Neural progenitor cell (in vitro differentiated cells): Measurements from ENCODE around the gene NSRP1.

Source experiments
- EZH2 ChIP-seq: fragments of 200-600 bp; sonication (generic); IDR thresholded peaks from 2 replicates; pipeline ENCODE4 v1.6.1; 2017; ENCODE audit warnings: antibody characterized with exemption, mild to moderate bottlenecking, moderate library complexity
- TF ChIP-seq, protein P1 (sequence below): fragments of 200-600 bp; sonication (generic); IDR thresholded peaks from 2 replicates; pipeline ENCODE4 v1.5.1; 2017; ENCODE audit warnings: antibody characterized with exemption, mild to moderate bottlenecking

DNA sequence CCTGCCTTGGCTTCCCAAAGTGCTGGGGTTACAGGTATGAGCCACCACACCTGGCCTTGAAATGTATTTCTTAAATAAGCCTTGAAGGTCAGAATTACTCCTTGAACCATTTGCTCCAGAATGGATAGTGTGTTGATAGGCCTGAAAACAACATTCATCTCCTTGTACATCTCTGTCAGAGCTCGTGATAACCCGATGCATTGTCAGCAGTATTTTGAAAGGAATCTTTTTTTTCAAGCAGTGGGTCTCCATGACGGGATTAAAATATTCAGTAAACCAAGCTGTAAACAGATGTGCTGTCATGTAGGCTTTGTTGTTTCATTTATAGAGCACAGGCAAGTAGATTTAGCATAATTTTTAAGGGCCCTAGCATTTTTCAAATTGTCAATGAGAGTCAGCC is 16.6 kb downstream of the NSRP1 start:
- TF ChIP-seq, protein P1, sequence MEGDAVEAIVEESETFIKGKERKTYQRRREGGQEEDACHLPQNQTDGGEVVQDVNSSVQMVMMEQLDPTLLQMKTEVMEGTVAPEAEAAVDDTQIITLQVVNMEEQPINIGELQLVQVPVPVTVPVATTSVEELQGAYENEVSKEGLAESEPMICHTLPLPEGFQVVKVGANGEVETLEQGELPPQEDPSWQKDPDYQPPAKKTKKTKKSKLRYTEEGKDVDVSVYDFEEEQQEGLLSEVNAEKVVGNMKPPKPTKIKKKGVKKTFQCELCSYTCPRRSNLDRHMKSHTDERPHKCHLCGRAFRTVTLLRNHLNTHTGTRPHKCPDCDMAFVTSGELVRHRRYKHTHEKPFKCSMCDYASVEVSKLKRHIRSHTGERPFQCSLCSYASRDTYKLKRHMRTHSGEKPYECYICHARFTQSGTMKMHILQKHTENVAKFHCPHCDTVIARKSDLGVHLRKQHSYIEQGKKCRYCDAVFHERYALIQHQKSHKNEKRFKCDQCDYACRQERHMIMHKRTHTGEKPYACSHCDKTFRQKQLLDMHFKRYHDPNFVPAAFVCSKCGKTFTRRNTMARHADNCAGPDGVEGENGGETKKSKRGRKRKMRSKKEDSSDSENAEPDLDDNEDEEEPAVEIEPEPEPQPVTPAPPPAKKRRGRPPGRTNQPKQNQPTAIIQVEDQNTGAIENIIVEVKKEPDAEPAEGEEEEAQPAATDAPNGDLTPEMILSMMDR: no peak
- TF ChIP-seq EZH2: no peak
